ENCODE results near the gene GABRA5. TPM values are rescaled to one million over a fixed set of nuclear protein-coding genes. Genes with fewer than 3 reads are reported as not detected.

GABRA5 gene
- total and polyA plus RNA-seq, 2 experiments from 2014 or later = 11.5 to 25.9 TPM

GRCh38 chr15:26899658-26900057, 32.8 kb downstream of the GABRA5 start (continued):
- TF ChIP-seq ZNF331 (CRISPR knock-in tag; IDR thresholded peaks at IDR 0.05; ENCODE audit: low read depth) = no peak
- no peak for TF ChIP-seq CREB1 (CRISPR knock-in tag; IDR thresholded peaks at IDR 0.05; ENCODE audit: low read depth)
- no peak for TF ChIP-seq EZH2phosphoT487 (IDR thresholded peaks at IDR 0.05; ENCODE audit: unreplicated experiment)
- TF ChIP-seq EZH2 (IDR thresholded peaks at IDR 0.05; ENCODE audit: low read depth, unreplicated experiment) = no peak
- TF ChIP-seq CTCF (conservative IDR thresholded peaks at IDR 0.05; ENCODE audit: low read depth in 2 of 2) = no peak
- TF ChIP-seq POLR2AphosphoS5 (IDR thresholded peaks at IDR 0.05; ENCODE audit: low read depth) = no peak
- TF ChIP-seq ZNF114 (CRISPR knock-in tag; IDR thresholded peaks at IDR 0.05) = no peak
- no peak for TF ChIP-seq STAT1 (IDR thresholded peaks at IDR 0.05; ENCODE audit: unreplicated experiment)
- no peak for TF ChIP-seq NANOG (IDR thresholded peaks at IDR 0.05; ENCODE audit: borderline replicate concordance)
- TF ChIP-seq ETS1 (IDR thresholded peaks at IDR 0.05) = no peak
- no peak for TF ChIP-seq JUNB (IDR thresholded peaks at IDR 0.05; ENCODE audit: unreplicated experiment)

GRCh38 chr15:26901041-26901440, 34.2 kb downstream of the GABRA5 start:
- peaks cover 4% of the 10 kb centered on the region for H3K27me3 Mint-ChIP-seq (ENCODE audit: insufficient read depth, low read depth, poor library complexity)
- H3K27ac ChIP-seq (ENCODE audit: low read depth) = no peak overlapping the region
- H3K36me3 Mint-ChIP-seq (ENCODE audit: low read depth) = peaks cover 29% of the 10 kb centered on the region
- H3K4me1 ChIP-seq (ENCODE audit: insufficient read depth) = no peaks in the 10 kb centered on the region
- no peaks in the 10 kb centered on the region for H3K79me2 ChIP-seq (replicated peaks; ENCODE audit: insufficient read depth)
- no peaks in the 10 kb centered on the region for H3K27me3 ChIP-seq (ENCODE audit: insufficient read depth)
- DNase-seq (ENCODE audit: low spot score) (no peak), ATAC-seq (no peak)
- TF ChIP-seq NANOG (IDR thresholded peaks at IDR 0.05; ENCODE audit: borderline replicate concordance) = no peak
- no peak overlapping the region for H3K4me3 Mint-ChIP-seq
- no peak overlapping the region for H3K4me3 ChIP-seq
- H2AFZ ChIP-seq = no peak overlapping the region
- no peaks in the 10 kb centered on the region for H3K4me1 Mint-ChIP-seq
- H3K9me3 Mint-ChIP-seq = peaks cover 28% of the 10 kb centered on the region
- H3K4me2 ChIP-seq = no peak overlapping the region
- no peak overlapping the region for H3K27ac Mint-ChIP-seq
- no peaks in the 10 kb centered on the region for H4K20me1 ChIP-seq (replicated peaks; ENCODE audit: insufficient read depth)
- H3F3A ChIP-seq (replicated peaks; ENCODE audit: low read depth) = no peaks in the 10 kb centered on the region
- no peaks in the 10 kb centered on the region for H3K36me3 ChIP-seq (ENCODE audit: insufficient read depth)
- H3K9me2 ChIP-seq (ENCODE audit: insufficient read depth) = no peaks in the 10 kb centered on the region

GRCh38 chr15:26910715-26911114, 43.9 kb downstream of the GABRA5 start:
- no peak for DNase-seq (ENCODE audit: low spot score)
- TF ChIP-seq STAT1 (IDR thresholded peaks at IDR 0.05; ENCODE audit: unreplicated experiment) = no peak
- TF ChIP-seq EZH2 (IDR thresholded peaks at IDR 0.05; ENCODE audit: low read depth, unreplicated experiment) = no peak
- TF ChIP-seq CREB1 (CRISPR knock-in tag; IDR thresholded peaks at IDR 0.05; ENCODE audit: low read depth) = no peak
- TF ChIP-seq NANOG (IDR thresholded peaks at IDR 0.05; ENCODE audit: borderline replicate concordance) = no peak
- no peak for TF ChIP-seq JUNB (IDR thresholded peaks at IDR 0.05; ENCODE audit: unreplicated experiment)
- TF ChIP-seq REST (IDR thresholded peaks at IDR 0.05; ENCODE audit: unreplicated experiment) = no peak
- no peak for TF ChIP-seq POLR2AphosphoS5 (IDR thresholded peaks at IDR 0.05; ENCODE audit: low read depth)
- no peak for TF ChIP-seq EZH2phosphoT487 (IDR thresholded peaks at IDR 0.05; ENCODE audit: unreplicated experiment)
- no peak for TF ChIP-seq ZNF114 (CRISPR knock-in tag; IDR thresholded peaks at IDR 0.05)

More at GRCh38 chr15:26910715-26911114, 43.9 kb downstream of the GABRA5 start:
- H3K27me3 ChIP-seq (ENCODE audit: insufficient read depth) = no peaks in the 10 kb centered on the region
- Mint-ChIP-seq H3K27me3 (ENCODE audit: insufficient read depth, low read depth, poor library complexity) (no peaks in the 10 kb centered on the region), H3K4me3 (no peak overlapping the region), H3K9me3 (peaks cover 2% of the 10 kb centered on the region; the same call in 2 of the 3 replicates), H3K4me1 (no peaks in the 10 kb centered on the region; the same call in 2 of the 3 replicates), H3K36me3 (ENCODE audit: low read depth) (peaks cover 17% of the 10 kb centered on the region), H3K27ac (0 out of 2 replicates have a peak overlapping the region, but pooled peaks have one; percentile 55)
- H4K20me1 ChIP-seq (replicated peaks; ENCODE audit: insufficient read depth) = no peaks in the 10 kb centered on the region
- H3K27ac ChIP-seq (ENCODE audit: low read depth) = no peak overlapping the region
- no peak overlapping the region for H3K4me3 ChIP-seq
- H3K9me2 ChIP-seq (ENCODE audit: insufficient read depth) = 0 out of 2 replicates have a peak, but pooled peaks cover 3% of the 10 kb centered on the region
- no peaks in the 10 kb centered on the region for H3K79me2 ChIP-seq (replicated peaks; ENCODE audit: insufficient read depth)
- no peak overlapping the region for H3K4me2 ChIP-seq
- no peaks in the 10 kb centered on the region; the same call in 1 of the 2 replicates for H3K36me3 ChIP-seq (ENCODE audit: insufficient read depth)
- ATAC-seq = no peak
- no peak overlapping the region for H2AFZ ChIP-seq
- H3F3A ChIP-seq (replicated peaks; ENCODE audit: low read depth) = no peaks in the 10 kb centered on the region
- H3K4me1 ChIP-seq (ENCODE audit: insufficient read depth) = no peaks in the 10 kb centered on the region

Data from GM23338 (cell line).